HEK293T (cell line): ENCODE data around the gene NR3C2.

Experiments
- CTCF ChIA-PET: fragments of 350-600 bp; formaldehyde crosslinking; extraction: SDS; loops from one replicate; lab custom pipeline; 2021; ENCODE audit warnings: antibody characterized with exemption, inconsistent platforms; lab: Yijun Ruan, JAX
- POLR2A ChIA-PET: fragments of 350-600 bp; formaldehyde crosslinking; extraction: SDS; loops from one replicate; lab custom pipeline; 2020; ENCODE audit warnings: antibody characterized with exemption, inconsistent platforms; lab: Yijun Ruan, JAX
- DNase-seq: peaks from one replicate; pipeline ENCODE4 v3.0.0; 2012; ENCODE audit warnings: mixed read lengths; ENCODE audit errors: extremely low spot score
- ARNT ChIP-seq: fragments of 450-650 bp; IDR thresholded peaks from 2 replicates; pipeline ENCODE4 v1.6.1; 2017; ENCODE audit warnings: mild to moderate bottlenecking
- BHLHE40 ChIP-seq: fragments of 450-650 bp; IDR thresholded peaks from 2 replicates; pipeline ENCODE4 v1.6.1; 2016; ENCODE audit warnings: mild to moderate bottlenecking, moderate library complexity, borderline replicate concordance
- CTBP1 ChIP-seq: fragments of 450-650 bp; IDR thresholded peaks from 2 replicates; pipeline ENCODE4 v1.6.1; 2016; ENCODE audit warnings: borderline replicate concordance
- ELF4 ChIP-seq: fragments of 450-650 bp; IDR thresholded peaks from 2 replicates; pipeline ENCODE4 v1.6.1; 2017; ENCODE audit warnings: antibody characterized with exemption
- FOXA1 ChIP-seq: fragments of 450-650 bp; IDR thresholded peaks from 2 replicates; pipeline ENCODE4 v1.6.1; 2016; ENCODE audit warnings: mild to moderate bottlenecking
- FOXK2 ChIP-seq: fragments of 450-650 bp; IDR thresholded peaks from 2 replicates; pipeline ENCODE4 v1.6.1; 2016; ENCODE audit warnings: mild to moderate bottlenecking
- FOXM1 ChIP-seq: fragments of 450-650 bp; IDR thresholded peaks from 2 replicates; pipeline ENCODE4 v1.6.1; 2017; ENCODE audit warnings: mild to moderate bottlenecking, borderline replicate concordance
- HDGF ChIP-seq: fragments of 450-650 bp; IDR thresholded peaks from 2 replicates; pipeline ENCODE4 v1.6.1; 2017; ENCODE audit warnings: antibody characterized with exemption, borderline replicate concordance
- L3MBTL2 ChIP-seq: fragments of 450-650 bp; conservative IDR thresholded peaks from 2 replicates; pipeline ENCODE4 v1.6.1; 2016; ENCODE audit warnings: mild to moderate bottlenecking
- LEF1 ChIP-seq: fragments of 450-650 bp; IDR thresholded peaks from 2 replicates; pipeline ENCODE4 v1.6.1; 2017; ENCODE audit warnings: mild to moderate bottlenecking, borderline replicate concordance
- NFRKB ChIP-seq: fragments of 450-650 bp; IDR thresholded peaks from 2 replicates; pipeline ENCODE4 v1.6.1; 2016; ENCODE audit warnings: mild to moderate bottlenecking, moderate library complexity
- SP1 ChIP-seq: fragments of 450-650 bp; IDR thresholded peaks from 2 replicates; pipeline ENCODE4 v1.6.1; 2017
- SUZ12 ChIP-seq: fragments of 450-650 bp; IDR thresholded peaks from 2 replicates; pipeline ENCODE4 v1.6.1; 2016; ENCODE audit warnings: mild to moderate bottlenecking
- TARDBP ChIP-seq: fragments of 450-650 bp; IDR thresholded peaks from 2 replicates; pipeline ENCODE4 v1.6.1; 2016
- ZNF384 ChIP-seq: fragments of 450-650 bp; IDR thresholded peaks from 2 replicates; pipeline ENCODE4 v1.6.1; 2016
- TF ChIP-seq, protein P1 (sequence below): fragments of 450-650 bp; IDR thresholded peaks from 2 replicates; pipeline ENCODE4 v1.6.1; 2016

The NR3C2 gene

GRCh38 chr4:148454835-148455234 lies 12.6 kb upstream of the NR3C2 start:
- TF ChIP-seq NFRKB, result no peak
- TF ChIP-seq FOXM1, result no peak
- no peak for TF ChIP-seq FOXA1
- no peak for TF ChIP-seq LEF1
- TF ChIP-seq TARDBP, result no peak
- no peak for TF ChIP-seq L3MBTL2
- TF ChIP-seq SUZ12, result no peak
- TF ChIP-seq HDGF, result no peak
- TF ChIP-seq SP1, result no peak
- no peak for TF ChIP-seq FOXK2
- no peak for TF ChIP-seq ELF4
- POLR2A ChIA-PET, result no interaction called here
- no peak for DNase-seq
- CTCF ChIA-PET, result no interaction called here

DNA sequence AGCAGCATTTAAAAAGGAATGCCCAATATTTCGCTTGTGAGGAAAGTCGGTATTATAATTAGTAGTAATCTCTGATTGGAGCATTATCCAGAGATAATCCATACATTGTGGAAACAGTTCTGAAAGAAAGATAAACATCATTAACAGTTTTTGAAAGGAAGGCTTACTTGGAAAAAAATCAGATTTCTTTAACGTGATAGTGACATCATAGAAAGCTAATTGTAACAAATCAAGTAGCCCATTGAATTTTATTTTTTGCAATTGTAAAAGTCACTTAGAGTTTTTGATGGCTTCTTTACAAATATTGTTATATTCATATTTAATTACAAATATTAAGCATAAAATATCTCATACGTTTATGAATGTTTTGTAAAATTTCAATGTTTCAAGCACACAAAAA lies 11.6 kb upstream of the NR3C2 start:
- CTCF ChIA-PET, result no interaction called here
- POLR2A ChIA-PET, result no interaction called here
- no peak for TF ChIP-seq BHLHE40
- TF ChIP-seq FOXK2, result no peak
- no peak for TF ChIP-seq LEF1
- TF ChIP-seq NFRKB, result no peak
- TF ChIP-seq FOXM1, result no peak
- DNase-seq, result no peak

- POLR2A ChIA-PET, result no interaction called here
- no peak for TF ChIP-seq L3MBTL2
- TF ChIP-seq ELF4, result no peak
- TF ChIP-seq FOXA1, result no peak
- no peak for TF ChIP-seq CTBP1
- TF ChIP-seq HDGF, result no peak
- no peak for TF ChIP-seq LEF1
- TF ChIP-seq ARNT, result no peak
- no peak for TF ChIP-seq ZNF384
- no peak for TF ChIP-seq SP1
- TF ChIP-seq BHLHE40, result no peak
- no peak for TF ChIP-seq NFRKB
- no peak for TF ChIP-seq FOXM1
- no peak for TF ChIP-seq TARDBP
- TF ChIP-seq SUZ12, result no peak
- TF ChIP-seq, protein P1, sequence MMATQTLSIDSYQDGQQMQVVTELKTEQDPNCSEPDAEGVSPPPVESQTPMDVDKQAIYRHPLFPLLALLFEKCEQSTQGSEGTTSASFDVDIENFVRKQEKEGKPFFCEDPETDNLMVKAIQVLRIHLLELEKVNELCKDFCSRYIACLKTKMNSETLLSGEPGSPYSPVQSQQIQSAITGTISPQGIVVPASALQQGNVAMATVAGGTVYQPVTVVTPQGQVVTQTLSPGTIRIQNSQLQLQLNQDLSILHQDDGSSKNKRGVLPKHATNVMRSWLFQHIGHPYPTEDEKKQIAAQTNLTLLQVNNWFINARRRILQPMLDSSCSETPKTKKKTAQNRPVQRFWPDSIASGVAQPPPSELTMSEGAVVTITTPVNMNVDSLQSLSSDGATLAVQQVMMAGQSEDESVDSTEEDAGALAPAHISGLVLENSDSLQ, result no peak
- TF ChIP-seq FOXK2, result no peak
- CTCF ChIA-PET, result interaction anchor here (0.6 kb wide), 1 partner anchor 21 kb away, joined by 3 read pairs; no protein-coding TSS in a partner anchor
- no peak for DNase-seq
Measured at GRCh38 chr4:148452970-148453369, 10.8 kb upstream of the NR3C2 start.

DNA sequence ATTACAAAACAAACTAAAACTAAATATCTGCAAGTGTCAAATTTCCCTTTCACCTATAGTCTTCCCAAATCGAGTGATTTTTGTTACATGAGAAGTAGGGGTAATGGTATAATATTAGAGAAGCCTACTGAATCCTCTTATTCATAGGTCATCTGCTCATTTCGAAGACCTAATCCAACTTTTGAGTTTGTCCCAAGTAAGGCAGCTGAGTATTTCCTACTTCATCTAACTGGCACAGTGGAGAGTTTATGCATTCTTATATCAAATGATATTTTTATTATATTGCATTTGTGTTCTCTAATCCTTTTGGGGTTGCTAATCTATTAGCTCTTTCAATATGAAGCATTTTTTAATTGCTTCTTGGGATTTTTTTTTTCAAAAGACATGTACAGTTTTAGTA lies 7.7 kb upstream of the NR3C2 start:
- CTCF ChIA-PET, result interaction anchor here (0.7 kb wide), 1 partner anchor 49 kb away, joined by 3 read pairs; no protein-coding TSS in a partner anchor
- POLR2A ChIA-PET, result no interaction called here
- TF ChIP-seq NFRKB, result no peak
- no peak for TF ChIP-seq LEF1
- TF ChIP-seq, protein P1, result no peak
- TF ChIP-seq ELF4, result no peak
- TF ChIP-seq FOXM1, result no peak
- TF ChIP-seq TARDBP, result no peak
- no peak for TF ChIP-seq HDGF
- TF ChIP-seq SUZ12, result no peak
- no peak for TF ChIP-seq CTBP1
- TF ChIP-seq ARNT, result no peak
- no peak for DNase-seq

DNA sequence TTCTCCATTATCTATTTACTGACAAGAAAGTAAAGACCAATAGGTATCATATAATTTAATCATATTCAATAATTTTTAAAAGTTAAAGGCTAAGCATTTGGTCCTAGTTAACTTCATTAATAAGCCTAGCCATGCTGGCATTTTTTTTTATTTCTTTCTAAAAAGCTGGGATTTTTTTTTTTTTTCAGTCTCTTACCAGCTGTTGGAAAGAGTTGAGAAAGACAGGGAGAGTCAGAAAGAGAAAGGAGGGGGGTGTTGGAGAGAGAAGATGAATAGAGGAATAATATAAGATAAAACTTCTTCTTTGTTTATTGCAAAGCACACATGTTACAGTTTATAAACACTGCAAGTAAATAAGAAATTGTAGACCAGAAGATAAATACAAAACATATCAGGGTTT lies 5.9 kb upstream of the NR3C2 start:
- DNase-seq, result no peak
- POLR2A ChIA-PET, result no interaction called here
- TF ChIP-seq, protein P1, result no peak
- CTCF ChIA-PET, result no interaction called here

GRCh38 chr4:148447681-148448080 lies 5.5 kb upstream of the NR3C2 start:
- POLR2A ChIA-PET, result no interaction called here
- DNase-seq, result no peak
- CTCF ChIA-PET, result no interaction called here

More at GRCh38 chr4:148447681-148448080, 5.5 kb upstream of the NR3C2 start:
- TF ChIP-seq, protein P1, result no peak
- TF ChIP-seq CTBP1 (no peak), SP1 (no peak), TARDBP (no peak), HDGF (no peak), BHLHE40 (no peak), SUZ12 (no peak), ARNT (no peak), LEF1 (no peak), FOXK2 (no peak)
